GM21737 (cell line): ENCODE results near the gene SMOC2.

ENCODE experiments used
- ATAC-seq: cut with Tn5 transposase; IDR thresholded peaks from one replicate; pipeline ENCODE4 v1.9.1; 2021; ENCODE audit warnings: mild to moderate bottlenecking, moderate library complexity; ENCODE audit not compliant: unreplicated experiment

The SMOC2 gene

DNA sequence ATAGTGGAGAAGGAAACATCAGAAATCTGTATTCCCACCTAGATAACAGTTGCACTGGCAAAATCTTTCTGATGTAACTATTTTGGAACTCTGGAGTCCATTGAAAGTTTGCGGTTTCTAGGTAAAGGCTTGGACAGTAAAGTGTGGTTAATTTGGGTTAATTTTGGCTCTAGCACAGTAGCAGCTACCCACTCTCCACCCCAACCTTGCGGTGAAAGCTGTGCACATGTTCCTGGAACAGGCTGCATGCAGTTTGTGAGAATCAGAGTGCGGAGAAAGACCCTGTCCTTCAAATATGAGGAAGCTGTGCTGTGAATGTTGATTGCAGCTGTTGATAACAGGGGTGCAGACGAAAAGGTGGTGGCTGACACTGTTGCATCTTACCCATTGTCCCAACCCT, 38.4 kb downstream of the SMOC2 start:
- no peak for ATAC-seq

DNA sequence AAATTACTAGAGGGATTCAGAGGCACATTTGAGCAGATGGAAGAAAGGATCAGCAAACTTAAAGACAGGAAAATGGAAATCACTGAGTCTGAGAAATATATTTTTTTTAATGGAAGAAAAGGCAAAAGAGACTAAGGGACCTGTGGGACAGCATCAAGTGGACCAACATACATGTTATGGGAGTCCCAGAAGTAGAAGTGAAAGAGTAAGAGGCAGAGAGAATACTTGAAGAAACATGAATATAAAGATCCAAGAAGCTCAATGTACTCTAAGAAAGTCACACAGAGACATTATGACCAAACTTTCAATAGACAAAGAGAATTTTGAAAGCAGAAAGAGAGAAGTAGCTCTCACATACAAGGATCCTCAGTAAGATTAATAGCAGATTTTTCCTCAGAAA, 39.5 kb downstream of the SMOC2 start:
- no peak for ATAC-seq

DNA sequence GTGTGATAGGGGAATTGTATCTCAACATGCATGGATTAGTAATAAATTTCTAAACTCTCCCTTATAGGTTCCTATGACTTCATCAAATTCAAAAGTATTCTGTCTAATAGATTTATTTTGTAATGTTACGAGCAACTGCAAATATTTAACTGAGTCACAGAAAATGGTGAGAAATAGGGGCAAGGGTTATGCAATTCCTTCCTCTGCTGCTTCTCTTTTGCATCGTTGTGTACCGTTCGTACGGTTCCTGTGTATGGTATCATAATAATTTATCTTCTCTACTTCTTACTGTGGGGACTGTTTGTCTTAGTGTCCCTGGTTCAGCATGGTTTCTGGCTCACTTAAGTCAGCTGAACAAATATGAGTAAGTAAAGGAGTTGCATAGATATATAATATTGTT, 44.8 kb downstream of the SMOC2 start:
- ATAC-seq, result no peak

DNA sequence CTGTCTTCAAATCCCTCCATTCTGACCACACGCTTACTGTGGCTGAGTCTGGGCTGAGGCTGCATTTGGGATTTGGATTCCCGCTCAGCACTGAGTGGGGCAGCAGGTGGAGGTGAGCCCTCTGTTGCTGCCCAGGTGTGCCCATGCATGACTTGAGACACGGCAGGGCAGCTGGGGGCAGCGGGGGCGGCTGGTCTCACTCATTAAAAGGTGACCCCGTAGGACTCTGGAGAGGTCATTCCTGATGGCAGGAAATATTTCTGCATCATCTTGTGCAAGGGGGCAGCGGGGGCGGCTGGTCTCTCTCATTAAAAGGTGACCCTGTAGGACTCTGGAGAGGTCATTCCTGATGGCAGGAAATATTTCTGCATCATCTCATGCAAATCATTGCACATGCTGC, 49.8 kb downstream of the SMOC2 start:
- ATAC-seq, result no peak

DNA sequence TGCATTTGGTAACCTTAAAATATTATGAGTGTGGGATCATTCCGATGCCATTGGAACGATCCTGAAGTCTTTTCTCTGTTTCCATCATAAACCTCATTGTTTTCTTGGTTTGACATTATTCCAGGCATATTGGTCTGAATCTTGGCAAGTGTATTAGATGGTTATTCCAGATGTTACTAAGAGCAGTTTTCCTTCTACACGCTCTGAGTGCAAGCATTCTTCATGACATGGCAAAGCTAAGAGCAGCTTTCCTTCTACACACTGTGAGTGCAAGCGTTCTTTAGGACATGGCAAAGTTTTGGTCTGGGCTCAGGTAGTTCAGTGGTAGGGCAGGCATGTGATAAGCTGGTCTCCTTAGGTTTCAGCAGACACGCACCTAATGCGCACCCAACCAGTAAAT, 53.0 kb downstream of the SMOC2 start:
- ATAC-seq, result no peak

DNA sequence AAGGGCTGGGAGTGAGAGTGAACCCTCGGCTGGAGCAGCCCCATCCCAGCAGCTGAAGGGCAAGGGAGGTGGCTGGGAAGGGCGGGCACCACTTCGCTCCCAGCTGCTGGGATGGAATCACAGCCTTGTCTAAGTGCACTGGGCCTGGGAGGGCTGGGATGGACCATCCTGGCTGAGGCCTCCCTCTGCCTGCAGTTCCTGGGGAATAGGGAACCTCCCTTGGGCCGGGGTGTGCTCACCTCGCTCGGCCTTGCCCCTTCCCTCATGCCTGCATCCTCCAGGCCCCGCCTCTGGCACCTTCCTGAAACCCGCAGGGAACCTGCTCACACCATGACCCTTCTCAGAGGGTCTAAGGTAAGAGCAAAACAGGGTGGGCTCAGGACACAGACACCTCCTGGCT, 53.7 kb downstream of the SMOC2 start:
- ATAC-seq, result no peak

DNA sequence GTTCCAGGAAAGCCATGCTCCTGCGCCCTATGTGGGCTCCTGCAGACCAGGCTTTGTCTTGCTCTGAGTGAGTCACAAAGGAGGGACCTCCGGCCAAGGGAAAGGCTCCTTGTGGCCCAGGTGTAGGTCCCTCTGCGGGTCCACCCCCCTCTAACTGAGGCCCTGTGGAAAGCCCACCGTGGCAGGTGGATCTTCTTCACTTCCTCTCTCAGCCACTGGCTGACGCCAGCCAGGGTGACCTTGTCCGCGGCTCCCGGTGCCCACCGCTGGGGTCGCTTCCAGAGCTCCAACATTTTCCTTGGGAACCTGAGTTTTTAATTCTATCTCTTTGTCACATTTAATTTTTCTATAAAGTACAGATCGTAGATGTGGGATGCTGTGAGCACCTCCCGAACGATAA, 54.1 kb downstream of the SMOC2 start:
- no peak for ATAC-seq

DNA sequence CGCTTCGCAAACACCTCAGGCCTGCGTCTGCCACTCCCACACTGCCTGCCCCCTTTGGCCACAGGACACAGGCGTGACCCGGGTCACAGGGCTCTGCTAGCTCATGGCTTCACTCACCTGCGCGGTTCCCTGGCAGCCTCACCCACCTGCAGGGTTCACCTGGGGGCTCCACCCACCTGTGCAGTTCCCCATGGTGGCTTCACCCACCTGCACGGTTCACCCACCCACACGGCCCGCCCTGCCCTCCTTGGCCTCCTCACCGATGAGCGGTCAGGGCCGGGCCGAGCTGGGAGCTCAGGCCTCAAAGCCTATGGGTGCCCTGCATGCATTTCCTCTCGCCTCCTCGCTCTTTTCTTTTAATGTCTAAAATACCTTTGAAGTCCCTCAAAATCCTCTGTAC, 54.7 kb downstream of the SMOC2 start:
- no peak for ATAC-seq

DNA sequence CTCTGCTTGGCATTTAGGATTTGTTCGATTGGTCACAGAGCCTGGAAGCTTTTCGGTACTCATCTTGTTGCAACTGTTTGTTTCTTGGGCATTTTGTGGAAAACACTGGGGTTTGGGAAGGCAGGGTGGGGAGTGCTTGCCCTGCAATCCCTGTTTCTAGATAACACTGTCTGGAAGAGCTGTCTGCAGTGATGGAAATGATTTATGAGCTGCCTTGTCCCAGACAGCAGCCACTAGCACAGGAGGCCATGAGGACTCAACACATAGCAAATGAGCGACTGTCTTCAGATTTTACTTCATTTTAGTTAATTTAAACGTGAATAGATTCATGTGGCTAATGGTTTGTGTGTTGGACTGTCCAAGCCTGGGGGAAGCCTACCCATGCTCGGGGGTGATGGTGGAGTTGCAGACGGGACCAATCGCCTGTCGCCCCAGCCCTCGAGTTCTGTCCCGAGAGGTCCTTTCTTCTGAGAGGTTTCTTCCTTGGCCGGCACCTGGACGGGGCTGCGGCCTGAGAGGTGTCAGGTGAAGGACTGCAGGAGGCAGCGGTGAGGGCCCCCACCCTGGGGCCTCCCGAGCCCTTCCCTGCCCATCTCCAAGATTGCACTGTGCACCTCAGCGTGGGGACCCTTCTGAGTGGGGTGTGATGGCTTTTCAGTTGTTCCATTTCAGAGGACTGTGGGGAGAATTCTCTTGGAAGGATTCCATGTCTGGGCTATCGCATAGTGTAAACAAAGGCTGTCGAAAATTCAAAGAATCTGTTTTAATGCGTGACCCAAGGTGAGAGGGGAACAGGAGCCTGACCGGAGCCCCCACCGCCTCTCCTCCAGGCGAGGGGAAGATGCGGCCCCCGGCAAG, 55.4 kb downstream of the SMOC2 start:
- no peak for ATAC-seq

DNA sequence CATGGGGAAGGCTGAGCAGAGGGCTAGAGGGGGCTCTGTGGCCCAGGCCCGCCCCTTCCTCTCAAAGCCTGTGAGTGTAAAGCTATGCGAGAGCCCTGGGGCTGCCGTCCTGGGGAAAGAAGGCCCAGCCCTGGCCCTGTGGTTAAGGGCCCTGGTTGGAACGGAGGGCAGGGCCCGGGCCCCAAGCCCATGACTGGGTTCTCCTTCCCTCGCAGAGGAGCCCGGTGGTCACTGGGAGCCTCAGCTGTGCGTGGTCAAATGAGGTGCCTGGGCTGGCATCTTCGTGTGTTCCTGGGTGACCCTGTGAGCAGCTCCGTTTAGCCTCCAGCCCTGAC, 56.0 kb downstream of the SMOC2 start:
- no peak for ATAC-seq

DNA sequence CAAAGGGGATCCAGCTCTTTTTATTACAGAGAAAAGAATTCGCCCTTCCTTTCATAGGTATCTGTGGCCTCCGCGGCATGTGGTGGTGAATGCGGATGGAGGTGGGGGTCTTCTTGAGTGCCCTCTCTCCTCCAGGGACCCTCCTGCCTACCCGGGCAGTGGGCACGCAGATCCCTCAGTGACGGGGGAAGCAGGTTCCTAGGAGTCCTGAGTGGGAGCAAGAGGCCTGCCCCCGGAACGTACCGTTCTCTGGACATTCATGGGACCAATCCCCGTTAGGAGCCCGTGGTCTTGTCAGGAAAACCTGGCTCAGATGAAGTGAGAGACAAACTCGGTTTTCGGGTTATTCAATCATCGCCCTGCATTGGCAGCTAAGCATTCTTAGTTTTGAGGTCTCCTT, 56.4 kb downstream of the SMOC2 start:
- ATAC-seq, result no peak

DNA sequence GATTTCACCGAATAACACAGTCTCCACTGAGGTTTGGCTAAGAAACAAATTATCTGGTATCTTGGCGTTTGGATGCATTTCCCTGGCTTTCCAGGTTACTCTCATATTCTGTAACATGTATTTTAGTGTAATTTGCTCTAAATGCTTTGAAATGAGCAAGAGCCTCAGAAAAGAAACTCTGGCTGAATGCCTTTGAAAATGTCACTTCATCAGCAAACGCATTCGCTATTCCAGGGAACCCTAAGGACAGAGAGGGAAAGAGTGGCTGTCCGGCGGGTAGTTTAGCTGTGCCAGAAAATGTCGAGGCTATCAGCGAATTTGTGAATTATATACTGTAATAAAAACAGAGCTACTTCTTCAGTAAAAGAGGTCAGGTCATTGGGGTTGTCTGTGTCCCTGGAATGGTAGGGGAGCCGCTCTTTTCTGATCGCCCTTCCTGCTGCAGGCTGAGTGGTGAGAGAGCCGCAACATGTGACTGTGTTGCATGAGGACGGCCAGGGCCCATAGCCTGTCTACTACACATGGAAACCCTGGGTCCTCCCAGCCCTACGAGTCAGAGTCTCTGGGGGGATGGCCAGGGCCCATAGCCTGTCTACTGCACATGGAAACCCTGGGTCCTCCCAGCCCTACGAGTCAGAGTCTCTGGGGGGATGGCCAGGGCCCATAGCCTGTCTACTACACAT, 57.3 kb downstream of the SMOC2 start:
- ATAC-seq, result no peak

DNA sequence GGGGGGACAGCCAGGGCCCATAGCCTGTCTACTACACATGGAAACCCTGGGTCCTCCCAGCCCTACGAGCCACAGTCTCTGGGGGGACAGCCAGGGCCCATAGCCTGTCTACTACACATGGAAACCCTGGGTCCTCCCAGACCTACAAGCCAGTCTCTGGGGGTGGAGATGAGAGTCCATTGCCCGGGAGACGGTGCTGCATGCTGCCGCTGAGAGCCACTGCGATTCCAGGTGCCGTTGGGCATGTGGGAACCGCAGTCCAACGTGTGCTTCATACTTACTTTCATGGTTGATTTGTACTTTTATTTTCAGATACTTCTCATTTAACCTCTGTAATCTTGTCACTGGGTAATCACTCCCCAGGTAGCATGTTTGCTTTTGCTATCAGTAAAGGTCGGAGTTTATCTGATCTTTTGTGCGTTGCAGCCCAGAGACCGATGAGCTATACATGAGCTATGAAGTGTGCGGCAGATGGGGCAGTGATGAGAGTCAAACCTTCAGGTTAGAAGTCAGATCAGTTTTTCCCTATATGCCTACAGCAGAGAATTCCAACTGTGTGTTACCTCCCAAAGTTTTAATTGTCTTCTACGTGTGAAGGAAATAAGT, 58.2 kb downstream of the SMOC2 start:
- ATAC-seq, result no peak

DNA sequence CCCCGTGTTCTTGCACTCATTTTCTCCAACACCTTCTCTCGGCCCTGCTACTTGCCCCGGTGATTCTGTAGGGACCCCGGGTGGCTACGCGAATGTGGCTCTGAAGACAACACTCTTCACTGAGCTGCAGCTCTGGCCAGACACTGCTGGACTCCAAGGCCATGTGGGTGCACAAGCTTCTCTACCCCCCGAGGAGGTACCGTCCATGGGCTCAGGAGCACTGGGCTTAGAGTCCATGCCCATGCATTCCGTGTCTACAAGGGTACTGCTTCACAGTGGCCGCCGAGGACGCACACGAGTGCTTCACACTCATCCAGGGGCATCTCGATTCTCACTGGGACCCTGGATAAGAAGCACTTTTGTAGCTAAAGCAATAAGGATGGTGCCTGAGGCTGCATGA, 59.5 kb downstream of the SMOC2 start:
- ATAC-seq, result no peak

DNA sequence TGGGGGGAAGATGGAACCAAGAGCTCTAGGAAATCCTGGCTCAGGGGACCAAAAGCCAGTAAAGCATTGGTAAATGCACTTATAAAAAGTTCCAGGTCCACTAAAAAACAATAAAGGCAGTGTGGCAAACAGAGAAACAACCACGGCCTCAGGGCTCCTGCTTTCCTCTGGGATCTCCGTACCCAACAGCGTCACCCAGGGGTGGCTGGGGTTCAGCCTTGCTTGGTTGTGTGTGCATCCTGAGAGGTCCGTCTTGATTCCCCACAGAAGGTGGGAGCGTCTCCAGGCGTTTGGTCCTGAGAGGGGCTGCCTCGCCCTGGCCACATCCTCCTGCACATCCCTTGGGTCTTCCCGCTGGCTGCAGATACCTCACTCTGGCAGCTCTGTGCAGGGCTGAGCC, 60.6 kb downstream of the SMOC2 start:
- no peak for ATAC-seq

DNA sequence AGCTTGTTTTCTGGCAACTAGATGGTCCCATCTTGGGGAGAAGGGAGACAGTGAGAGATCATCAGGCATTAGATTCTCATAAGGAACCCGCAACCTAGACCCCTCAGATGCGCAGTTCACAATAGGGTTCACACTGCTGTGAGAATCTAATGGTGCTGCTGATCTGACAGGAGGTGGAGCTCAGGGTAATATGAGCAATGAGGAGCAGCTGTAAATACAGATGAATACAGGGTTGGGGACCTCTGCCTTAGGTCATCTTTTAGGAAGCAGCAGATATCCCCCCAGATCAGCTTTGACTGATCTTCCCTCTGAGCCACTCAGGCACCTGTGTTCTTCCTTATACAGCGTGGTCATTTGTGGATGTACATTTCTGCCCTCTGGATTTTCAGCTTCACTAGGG, 63.4 kb downstream of the SMOC2 start:
- no peak for ATAC-seq

DNA sequence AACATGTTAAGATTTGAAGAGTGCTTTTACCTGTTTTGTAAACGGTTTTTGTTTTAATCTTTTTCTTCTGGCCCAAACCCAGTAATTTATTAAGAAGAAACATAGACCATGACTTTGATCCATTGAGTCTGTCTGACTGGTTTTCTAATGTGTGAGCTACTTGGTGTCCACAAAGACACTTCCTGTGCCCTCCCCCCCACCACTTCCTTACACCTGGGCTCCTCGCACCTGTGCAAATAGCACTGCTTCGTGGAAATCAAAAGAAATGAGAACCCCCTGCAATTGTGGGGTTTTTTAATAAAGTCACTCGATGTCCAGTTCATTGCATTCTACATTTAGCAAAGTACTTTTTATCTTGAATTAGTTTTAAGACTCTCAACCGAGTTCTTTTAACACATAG, 65.5 kb downstream of the SMOC2 start:
- ATAC-seq, result no peak

DNA sequence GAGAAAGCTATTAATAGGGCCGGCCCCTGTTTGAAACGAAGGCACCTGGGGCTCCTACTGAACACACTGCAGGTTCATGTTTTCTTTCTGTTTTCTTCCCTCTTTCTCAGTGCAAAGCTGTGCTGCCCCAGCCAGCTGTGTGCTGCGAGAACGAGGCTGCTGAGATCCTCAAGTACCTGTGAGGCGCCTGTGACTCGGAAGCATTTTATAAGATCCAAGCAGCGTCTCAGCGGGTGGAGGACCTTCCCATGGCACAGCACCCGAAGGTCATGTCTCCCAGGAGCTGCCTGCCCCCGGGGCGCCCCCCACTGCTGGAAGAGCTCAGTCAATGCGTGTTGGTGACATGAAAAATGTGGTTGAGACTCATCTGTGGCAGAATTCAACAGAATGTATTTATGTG, 66.3 kb downstream of the SMOC2 start:
- ATAC-seq, result no peak

DNA sequence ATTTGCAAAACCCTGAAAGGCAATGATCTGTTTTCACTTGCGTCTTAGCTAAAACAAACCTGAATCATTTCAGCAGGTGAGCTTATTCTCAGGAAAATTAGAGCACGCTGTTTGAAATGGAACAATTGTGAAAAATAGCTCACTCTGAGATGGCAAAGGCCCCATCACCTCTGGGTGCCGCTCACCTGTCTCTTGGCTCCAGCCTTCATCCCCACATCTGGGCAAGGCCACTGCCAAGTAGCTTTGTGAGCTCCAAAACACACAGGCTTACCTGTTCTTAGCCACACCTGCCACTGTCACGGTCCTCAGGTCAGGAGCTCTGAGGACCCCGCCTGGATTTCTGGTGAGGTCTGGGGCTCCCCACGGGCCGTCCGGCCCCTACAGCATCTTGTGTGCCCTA, 66.7 kb downstream of the SMOC2 start:
- ATAC-seq, result no peak

DNA sequence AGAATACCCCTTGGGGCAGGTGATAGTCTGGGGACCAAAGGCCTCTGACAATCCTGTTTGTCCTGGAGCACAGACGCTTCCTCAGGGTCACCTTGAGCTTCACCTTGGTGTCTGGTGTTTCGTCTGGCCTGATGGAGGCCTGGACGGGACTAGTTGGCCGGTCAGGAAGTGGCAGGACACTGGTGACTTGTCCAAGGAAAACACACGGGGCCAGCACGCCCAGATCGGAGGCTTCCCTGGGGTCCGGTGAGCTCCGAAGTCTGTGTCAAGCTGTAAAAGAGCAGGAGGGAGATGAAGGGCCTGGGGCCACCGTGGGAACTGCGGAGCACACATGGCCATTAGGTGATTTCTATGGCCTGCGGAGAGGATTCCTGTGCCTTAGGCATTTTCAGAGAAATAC, 67.9 kb downstream of the SMOC2 start:
- ATAC-seq, result no peak

DNA sequence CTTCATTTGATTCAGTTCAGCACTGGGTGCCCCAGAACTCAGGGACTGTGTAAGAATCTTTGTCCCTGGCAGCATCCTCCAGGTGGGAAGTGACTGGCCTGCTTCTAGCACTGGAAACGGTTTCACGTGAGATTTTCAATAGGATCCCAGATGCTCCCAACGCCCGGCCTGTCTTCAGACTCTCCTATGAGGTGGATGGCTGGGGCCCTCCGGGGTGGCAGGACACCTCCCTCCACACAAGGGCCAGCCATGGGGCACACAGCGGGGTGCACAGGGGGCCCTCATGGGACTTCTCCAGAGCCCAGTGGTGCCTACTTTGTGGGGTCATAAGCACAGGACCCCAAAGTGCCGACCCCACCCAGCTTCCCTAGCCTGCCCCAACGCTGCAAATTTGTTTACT, 72.8 kb downstream of the SMOC2 start:
- no peak for ATAC-seq

DNA sequence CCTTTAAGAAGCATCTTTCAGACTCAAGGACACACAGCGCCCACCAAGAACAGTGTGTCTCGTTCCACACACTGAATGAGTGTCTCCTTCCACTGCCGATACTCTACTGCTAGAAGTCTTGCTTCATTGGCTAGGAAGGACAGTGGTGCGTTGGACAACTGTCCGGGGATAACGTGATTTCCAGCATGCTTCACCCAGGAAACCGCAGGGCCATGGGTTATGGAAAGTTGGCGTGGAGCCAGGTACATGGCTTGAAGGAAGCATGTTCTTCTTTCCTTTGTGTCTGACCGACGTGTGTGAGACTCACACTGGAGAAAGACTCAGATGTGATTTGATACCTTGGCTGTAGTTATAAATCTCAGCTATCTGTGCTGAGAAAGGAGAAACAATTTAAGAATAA, 73.2 kb downstream of the SMOC2 start:
- ATAC-seq, result no peak
